Erythroblast (primary cell): ENCODE data around the gene TNFAIP8L3.

Experiments
- GATA1 ChIP-seq: IDR thresholded peaks from 2 replicates; pipeline ENCODE4 v1.6.1; 2011; ENCODE audit warnings: low read depth, mild to moderate bottlenecking, control low read depth, low read length, moderate library complexity
- POLR2A ChIP-seq: IDR thresholded peaks from 2 replicates; pipeline ENCODE4 v1.6.1; 2011; ENCODE audit warnings: mild to moderate bottlenecking, low read length

DNA sequence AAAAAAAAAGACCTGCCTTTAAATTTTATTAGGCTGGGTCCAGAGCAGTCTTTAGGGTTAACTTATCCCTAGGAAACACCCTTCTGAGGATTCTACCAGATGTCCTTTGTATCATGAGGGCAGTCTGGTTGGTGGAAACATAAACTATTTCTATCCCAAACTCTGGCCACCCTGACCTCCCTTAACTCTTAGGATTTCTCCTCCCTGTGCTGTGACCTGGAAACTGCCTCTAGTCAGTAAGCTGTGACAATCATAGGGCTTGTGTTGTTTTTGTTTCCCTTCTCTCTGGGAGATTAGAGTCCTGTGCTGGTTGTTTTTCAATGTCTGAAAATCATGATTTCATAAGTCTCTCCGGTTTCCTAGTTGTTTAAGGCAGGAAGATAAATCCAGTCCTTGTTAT, 78.1 kb downstream of the TNFAIP8L3 start:
- no peak for TF ChIP-seq POLR2A
- no peak for TF ChIP-seq GATA1
